Colonic mucosa (tissue), 4 donors: ENCODE measurements around the gene TSPAN3. TPM values are rescaled to one million over a fixed set of nuclear protein-coding genes. Genes with fewer than 3 reads are reported as not detected.
A peak's percentile ranks its signal among the peaks of the same experiment; 100 is the strongest.

Experiments used
- DNase-seq: peaks from one replicate; pipeline ENCODE4 v3.0.0-alpha.2; 2020
- H3K27ac ChIP-seq: fragments of 200-600 bp; one replicate; pipeline ENCODE4 v1.8.0; 2021
- H3K27me3 ChIP-seq: fragments of 200-600 bp; one replicate; pipeline ENCODE4 v1.8.0; 2021
- H3K36me3 ChIP-seq: fragments of 200-600 bp; one replicate; pipeline ENCODE4 v1.8.0; 2021
- H3K4me1 ChIP-seq: fragments of 200-600 bp; one replicate; pipeline ENCODE4 v1.8.0; 2021; ENCODE audit warnings: mild to moderate bottlenecking
- H3K4me3 ChIP-seq: fragments of 200-600 bp; one replicate; pipeline ENCODE4 v1.8.0; 2021
- H3K9ac ChIP-seq, 2 donors: one replicate each; pipeline ENCODE4 v1.7.0; 2013; ENCODE audit warnings: control low read depth in 2 of 2, low read depth in 2 of 2, low read length in 2 of 2
- H3K9me3 ChIP-seq: fragments of 200-600 bp; one replicate; pipeline ENCODE4 v1.8.0; 2021
- intact Hi-C: fragments of 100-400 bp; cut with DNase I; formaldehyde crosslinking; loops from one replicate; pipeline ENCODE4 v1.14.1; 2022
- total RNA-seq, 2 donors: library from RNA; stranded (reverse); fragmentation: NEBNext Ultra II Directional in 1 of 2; extraction: Animal tissue kit (Norgen Biotek cat#: 25700) in 1 of 2; gene quantifications; one replicate each; pipeline ENCODE4 v1.2.1, GENCODE V29; 2021
- TF ChIP-seq, protein P1 (sequence below): fragments of 200-600 bp; IDR thresholded peaks from one replicate; pipeline ENCODE4 v1.8.0; 2022; ENCODE audit warnings: antibody characterized with exemption, mild to moderate bottlenecking
- donor health status: healthy.
- donor health status: DM: no; HTN: no; CAD: no.
- donor health status: DM: no; HTN: no; CAD: no.

TSPAN3 gene
- total RNA-seq, 2 donors from 2014 or later, result 594 to 841 TPM

DNA sequence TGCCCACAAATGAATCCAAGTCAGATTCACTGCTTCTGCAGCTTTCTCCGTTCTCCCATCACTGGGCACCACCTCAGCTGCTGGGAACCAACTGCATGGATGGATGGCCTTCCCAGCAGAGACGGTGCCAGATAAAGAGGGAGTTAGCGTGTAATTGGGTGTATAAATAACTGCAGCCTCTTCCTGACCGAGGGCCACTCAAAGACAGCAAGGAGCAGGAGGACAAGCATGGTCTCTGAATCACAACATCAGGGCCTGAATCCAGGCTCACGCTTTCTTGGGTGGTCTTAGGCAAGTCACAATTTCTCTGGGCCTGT, 31.7 kb downstream of the TSPAN3 start:
- intact Hi-C loops, result no loop called here
- no peaks in the 10 kb centered on the region for H3K27me3 ChIP-seq
- TF ChIP-seq, protein P1, sequence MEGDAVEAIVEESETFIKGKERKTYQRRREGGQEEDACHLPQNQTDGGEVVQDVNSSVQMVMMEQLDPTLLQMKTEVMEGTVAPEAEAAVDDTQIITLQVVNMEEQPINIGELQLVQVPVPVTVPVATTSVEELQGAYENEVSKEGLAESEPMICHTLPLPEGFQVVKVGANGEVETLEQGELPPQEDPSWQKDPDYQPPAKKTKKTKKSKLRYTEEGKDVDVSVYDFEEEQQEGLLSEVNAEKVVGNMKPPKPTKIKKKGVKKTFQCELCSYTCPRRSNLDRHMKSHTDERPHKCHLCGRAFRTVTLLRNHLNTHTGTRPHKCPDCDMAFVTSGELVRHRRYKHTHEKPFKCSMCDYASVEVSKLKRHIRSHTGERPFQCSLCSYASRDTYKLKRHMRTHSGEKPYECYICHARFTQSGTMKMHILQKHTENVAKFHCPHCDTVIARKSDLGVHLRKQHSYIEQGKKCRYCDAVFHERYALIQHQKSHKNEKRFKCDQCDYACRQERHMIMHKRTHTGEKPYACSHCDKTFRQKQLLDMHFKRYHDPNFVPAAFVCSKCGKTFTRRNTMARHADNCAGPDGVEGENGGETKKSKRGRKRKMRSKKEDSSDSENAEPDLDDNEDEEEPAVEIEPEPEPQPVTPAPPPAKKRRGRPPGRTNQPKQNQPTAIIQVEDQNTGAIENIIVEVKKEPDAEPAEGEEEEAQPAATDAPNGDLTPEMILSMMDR, result no peak
- peaks cover 6% of the 10 kb centered on the region for H3K36me3 ChIP-seq
- no peak overlapping the region for H3K4me3 ChIP-seq
- no peak for DNase-seq
- H3K27ac ChIP-seq, result no peak overlapping the region
- H3K9me3 ChIP-seq, result no peaks in the 10 kb centered on the region
- no peaks in the 10 kb centered on the region for H3K4me1 ChIP-seq
- H3K9ac ChIP-seq, result no peak overlapping the region

DNA sequence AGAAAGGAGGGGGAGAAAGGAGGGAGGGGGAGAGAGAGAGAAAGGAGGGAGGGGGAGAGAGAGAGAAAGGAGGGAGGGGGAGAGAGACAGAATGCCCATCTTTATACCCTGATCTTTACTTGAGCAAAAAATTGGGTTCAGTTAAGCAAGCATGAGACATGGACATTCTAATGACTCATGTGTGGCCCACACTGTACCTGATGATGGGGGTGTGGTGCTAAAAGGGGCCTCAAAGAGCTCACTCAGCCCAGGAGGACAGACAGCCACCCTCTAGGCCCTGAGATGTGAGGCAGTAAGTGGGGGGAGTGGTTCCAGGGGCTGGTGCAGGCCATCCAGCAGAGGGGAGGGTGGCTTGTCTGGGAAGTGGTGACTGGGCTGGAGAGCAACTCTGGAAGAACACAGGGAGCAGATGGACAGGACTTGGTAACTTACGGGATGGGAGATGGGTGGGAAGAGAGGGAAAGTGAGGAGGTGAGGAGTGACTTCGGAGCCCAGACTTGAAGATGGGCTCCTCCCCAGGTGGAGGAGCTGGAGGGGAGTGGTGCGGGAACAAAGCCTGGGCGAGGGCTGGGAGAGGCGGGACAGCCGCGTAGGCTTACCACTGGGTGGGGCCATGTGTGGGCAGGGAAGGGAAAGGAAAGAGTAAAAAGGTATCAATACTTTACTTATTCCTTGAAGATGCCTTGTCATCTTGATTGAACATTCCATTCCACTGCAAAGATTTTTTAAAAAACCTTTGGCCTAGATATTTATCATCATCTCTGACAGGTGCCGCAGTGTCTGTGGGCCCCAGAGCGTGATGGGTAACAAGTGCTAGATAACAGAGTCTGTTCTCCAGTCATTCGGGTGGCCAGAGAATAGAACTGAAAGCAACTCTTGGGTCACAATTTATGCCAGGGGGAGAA, 32.3 kb downstream of the TSPAN3 start:
- H3K27me3 ChIP-seq, result no peaks in the 10 kb centered on the region
- intact Hi-C loops, result no loop called here
- DNase-seq, result no peak
- no peaks in the 10 kb centered on the region for H3K9me3 ChIP-seq
- H3K9ac ChIP-seq, result no peak overlapping the region
- TF ChIP-seq, protein P1, result no peak
- no peak overlapping the region for H3K27ac ChIP-seq
- H3K36me3 ChIP-seq, result peaks cover 6% of the 10 kb centered on the region
- H3K4me3 ChIP-seq, result no peak overlapping the region
- H3K4me1 ChIP-seq, result no peaks in the 10 kb centered on the region

DNA sequence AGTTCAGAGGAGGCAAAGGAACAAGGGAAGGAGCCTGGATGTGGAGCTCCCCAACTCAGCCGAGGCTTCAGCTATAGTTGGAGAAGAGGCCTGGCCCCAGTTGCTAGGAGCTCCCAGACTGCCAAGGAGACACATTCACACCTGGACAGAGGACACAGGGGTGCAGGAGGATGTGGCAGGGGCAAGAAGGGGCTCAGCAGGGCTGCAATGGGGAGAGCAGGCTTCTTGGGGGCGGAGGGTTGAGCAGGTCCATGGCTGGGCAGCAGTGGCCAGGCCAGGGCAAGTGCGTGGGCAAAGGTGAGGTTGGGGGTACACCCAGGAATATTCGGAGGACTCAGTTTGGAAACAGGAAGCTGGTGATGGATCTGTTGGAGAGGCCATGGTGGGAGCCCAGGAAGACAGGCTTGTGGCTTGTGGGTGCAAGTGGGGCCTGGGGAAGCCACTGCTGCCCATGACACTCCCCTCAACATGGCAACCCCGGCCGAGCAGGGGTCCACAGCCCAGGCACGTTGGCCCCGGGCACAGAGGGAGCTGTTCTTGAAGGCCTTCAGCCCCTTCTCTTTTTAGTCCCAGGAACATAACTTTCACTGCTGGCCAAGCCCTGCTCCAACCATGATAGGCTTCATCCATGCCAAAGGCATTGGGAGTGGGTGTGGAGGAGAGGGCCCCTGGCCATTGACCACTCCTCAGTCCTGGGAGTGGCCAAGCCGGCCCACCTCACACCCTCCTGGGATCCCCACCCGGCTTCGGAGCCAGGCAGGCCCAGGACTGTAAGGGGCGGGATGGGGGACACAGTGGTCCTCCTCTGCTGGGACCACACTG, 33.3 kb downstream of the TSPAN3 start:
- H3K9me3 ChIP-seq, result no peaks in the 10 kb centered on the region
- H3K27ac ChIP-seq, result no peak overlapping the region
- peaks cover 6% of the 10 kb centered on the region for H3K36me3 ChIP-seq
- H3K4me3 ChIP-seq, result no peak overlapping the region
- intact Hi-C loops, result no loop called here
- H3K9ac ChIP-seq, result no peak overlapping the region
- TF ChIP-seq, protein P1, result no peak
- H3K4me1 ChIP-seq, result no peaks in the 10 kb centered on the region
- peak; percentile 17 for DNase-seq
- no peaks in the 10 kb centered on the region for H3K27me3 ChIP-seq

DNA sequence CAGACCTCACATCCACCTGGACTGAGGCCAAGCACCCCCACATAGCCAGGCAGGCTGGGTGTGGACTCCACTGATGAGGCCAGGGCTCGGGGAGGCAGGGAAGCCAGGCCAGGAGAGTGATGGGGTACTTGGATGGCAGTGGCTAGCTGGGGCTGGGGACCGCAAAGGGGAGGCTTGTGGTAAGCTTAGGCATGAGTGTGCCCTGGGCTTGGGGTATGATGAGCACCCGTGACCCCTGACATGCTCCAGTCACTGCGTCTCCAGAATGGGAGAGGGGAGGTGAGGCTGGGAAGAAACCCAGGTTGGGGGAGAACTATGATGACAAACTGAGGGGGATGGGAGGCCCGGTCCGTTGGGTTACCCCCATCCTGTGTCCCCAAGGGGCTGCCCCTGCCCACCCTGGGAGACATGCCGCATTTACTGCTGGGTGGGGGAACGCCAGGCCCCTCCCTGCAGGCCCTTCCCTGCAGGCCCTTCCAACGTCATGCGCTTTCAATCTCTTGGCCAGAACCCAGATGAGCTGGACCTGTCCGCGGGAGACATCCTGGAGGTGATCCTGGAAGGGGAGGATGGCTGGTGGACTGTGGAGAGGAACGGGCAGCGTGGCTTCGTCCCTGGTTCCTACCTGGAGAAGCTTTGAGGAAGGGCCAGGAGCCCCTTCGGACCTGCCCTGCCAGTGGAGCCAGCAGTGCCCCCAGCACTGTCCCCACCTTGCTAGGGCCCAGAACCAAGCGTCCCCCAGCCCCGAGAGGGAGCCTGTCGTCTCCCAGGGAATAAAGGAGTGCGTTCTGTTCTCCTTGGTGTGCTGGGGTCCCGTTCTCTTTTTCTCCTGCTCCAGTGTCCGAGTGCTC, 34.1 kb downstream of the TSPAN3 start:
- H3K4me3 ChIP-seq, result no peak overlapping the region
- H3K27ac ChIP-seq, result no peak overlapping the region
- no peaks in the 10 kb centered on the region for H3K9me3 ChIP-seq
- intact Hi-C loops, result no loop called here
- H3K36me3 ChIP-seq, result peaks cover 6% of the 10 kb centered on the region
- no peak overlapping the region for H3K9ac ChIP-seq
- H3K27me3 ChIP-seq, result no peaks in the 10 kb centered on the region
- DNase-seq, result peak; percentile 17
- TF ChIP-seq, protein P1, result no peak
- no peaks in the 10 kb centered on the region for H3K4me1 ChIP-seq

DNA sequence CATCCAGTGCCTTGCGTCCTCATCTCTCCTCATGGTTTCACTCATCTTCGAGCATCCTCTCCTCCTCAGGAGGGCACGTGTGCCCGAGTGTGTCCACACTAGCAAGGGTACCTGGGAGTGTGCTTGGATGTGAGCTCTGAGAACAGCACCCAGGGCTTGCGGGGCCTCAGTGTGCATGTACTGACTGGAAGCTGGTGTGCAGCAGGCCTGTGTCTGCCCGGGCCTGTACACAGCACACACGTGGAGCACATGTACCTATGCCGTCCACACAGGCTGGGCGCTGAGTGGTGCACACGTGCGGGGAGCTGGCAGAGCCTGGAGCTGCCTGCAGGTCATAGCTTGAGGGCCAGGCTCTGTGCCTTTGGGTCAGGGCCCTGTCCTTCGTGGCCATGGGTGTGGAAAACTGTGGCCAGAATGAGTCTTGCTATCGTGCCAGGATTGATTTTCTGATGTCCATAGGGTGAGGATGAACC, 34.9 kb downstream of the TSPAN3 start:
- Histone ChIP-seq H3K4me1 (no peaks in the 10 kb centered on the region), H3K4me3 (no peak overlapping the region), H3K27ac (no peak overlapping the region), H3K9ac (no peak overlapping the region), H3K9me3 (no peaks in the 10 kb centered on the region), H3K27me3 (no peaks in the 10 kb centered on the region), H3K36me3 (peaks cover 6% of the 10 kb centered on the region)
- TF ChIP-seq, protein P1, result no peak
- intact Hi-C loops, result no loop called here
- DNase-seq, result peak; percentile 16
